NCI-H446 (cell line): ENCODE results near the gene TAOK3.
A peak's percentile ranks its signal among the peaks of the same experiment; 100 is the strongest.
"Not testable (repeated sequence)": the region's sequence is repeated elsewhere in the genome, so short reads cannot be mapped to it uniquely, and the experiment has no call there.

Source experiments
- DNase-seq, 2 experiments: peaks; one replicate each; lab custom pipeline; 2025; lab: John Stamatoyannopoulos, UW

TAOK3 gene

GRCh38 chr12:118373616-118374015 lies 909 bp upstream of the TAOK3 start:
- DNase-seq = no peak

GRCh38 chr12:118371321-118372282 lies 1.1 kb downstream of the TAOK3 start:
- DNase-seq = peak in 1 of 2 experiments; percentile 14

GRCh38 chr12:118370601-118371000 lies 2.1 kb downstream of the TAOK3 start:
- DNase-seq = no peak

GRCh38 chr12:118368821-118369220 lies 3.9 kb downstream of the TAOK3 start:
- no peak for DNase-seq

GRCh38 chr12:118361889-118362288 lies 10.8 kb downstream of the TAOK3 start:
- no peak for DNase-seq

- DNase-seq = no peak
These were observed 11.7 kb downstream of the TAOK3 start for GRCh38 chr12:118361092-118361404.

GRCh38 chr12:118359541-118359915 lies 13.2 kb downstream of the TAOK3 start:
- DNase-seq = no peak

GRCh38 chr12:118358612-118359540 lies 13.8 kb downstream of the TAOK3 start:
- no peak for DNase-seq

GRCh38 chr12:118358008-118358359 lies 14.7 kb downstream of the TAOK3 start:
- no peak for DNase-seq

GRCh38 chr12:118357257-118358007 lies 15.3 kb downstream of the TAOK3 start:
- peak in 1 of 2 experiments; percentile 30 for DNase-seq

- no peak for DNase-seq
These were observed 15.9 kb downstream of the TAOK3 start for GRCh38 chr12:118356809-118357256.

GRCh38 chr12:118355843-118356242 lies 16.9 kb downstream of the TAOK3 start:
- no peak for DNase-seq

- DNase-seq = no peak
These were observed 17.8 kb downstream of the TAOK3 start for GRCh38 chr12:118354903-118355302.

GRCh38 chr12:118354503-118354902 lies 18.2 kb downstream of the TAOK3 start:
- DNase-seq = not testable (repeated sequence)

- DNase-seq = no peak
These were observed 19.0 kb downstream of the TAOK3 start for GRCh38 chr12:118353721-118354120.

- DNase-seq = no peak
These were observed 21.7 kb downstream of the TAOK3 start for GRCh38 chr12:118350908-118351559.

GRCh38 chr12:118347916-118348315 lies 24.8 kb downstream of the TAOK3 start:
- DNase-seq = no peak

GRCh38 chr12:118346895-118347294 lies 25.8 kb downstream of the TAOK3 start:
- DNase-seq = no peak

- no peak for DNase-seq
These were observed 27.4 kb downstream of the TAOK3 start for GRCh38 chr12:118345355-118345754.

GRCh38 chr12:118344829-118345228 lies 27.9 kb downstream of the TAOK3 start:
- DNase-seq = no peak

- no peak for DNase-seq
These were observed 30.6 kb downstream of the TAOK3 start for GRCh38 chr12:118342090-118342489.
